ENCODE measurements around the gene DAP.

DNA sequence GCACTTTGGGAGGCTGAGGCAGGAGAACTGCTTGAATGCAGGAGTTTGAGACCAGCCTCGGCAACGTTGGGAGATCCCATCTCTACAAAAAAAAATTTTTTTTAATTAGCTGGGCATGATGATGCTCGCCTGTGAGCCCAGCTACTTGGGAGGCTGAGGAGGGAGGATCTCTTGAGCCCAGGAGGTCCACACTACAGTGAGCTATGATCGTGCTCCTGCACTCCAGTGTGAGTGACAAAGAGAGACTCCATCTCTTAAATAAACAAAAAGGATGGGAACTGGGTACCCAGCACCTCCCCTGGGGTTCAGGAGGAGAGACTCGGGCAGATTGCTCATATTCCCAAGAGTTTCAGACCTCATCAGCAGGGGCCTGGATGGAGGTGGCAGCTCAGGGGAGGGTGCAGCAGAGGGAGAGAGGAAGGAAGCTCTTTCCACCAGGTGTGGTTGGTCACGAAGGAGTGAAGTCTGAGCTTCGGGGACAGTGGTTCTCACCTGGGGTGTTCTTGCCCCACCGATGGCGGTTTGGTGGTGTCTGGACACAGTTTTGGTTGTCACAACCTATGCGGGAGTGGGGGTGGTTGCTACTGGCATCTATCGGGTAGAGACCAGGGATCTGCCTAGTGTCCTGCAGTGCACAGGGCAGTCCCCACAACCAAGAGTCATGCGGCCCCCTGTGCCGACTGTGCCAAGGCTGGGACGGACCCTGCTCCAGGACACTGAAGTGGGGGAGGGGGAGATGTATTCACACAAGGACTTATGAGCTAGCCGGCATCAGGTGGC, 124.5 kb downstream of the DAP start:
- TF ChIP-seq EZH2 (IDR thresholded peaks at IDR 0.05; ENCODE audit: insufficient read depth, poor library complexity, severe bottlenecking) (no peak), EZH2phosphoT487 (IDR thresholded peaks at IDR 0.05; ENCODE audit: insufficient read depth, low read depth) (no peak)

Data from GM23248 (cell line).